Endothelial cell of umbilical vein (primary cell): Measurements from ENCODE around the gene SPINDOC. TPM values are rescaled to one million over a fixed set of nuclear protein-coding genes. Genes with fewer than 3 reads are reported as not detected.

Experiments
- BruUV-seq: library from RNA; stranded (reverse); fragments of 400-500 nt; replicated peaks from 2 replicates; lab custom pipeline; 2021; lab: Mats Ljungman, UMichigan
- CTCF ChIA-PET: fragments of 300-600, 350-600 bp; sonication (Branson Sonifier 250); formaldehyde crosslinking; loops from one replicate; lab custom pipeline; 2021; ENCODE audit warnings: antibody characterized with exemption, inconsistent platforms; lab: Charles Lee
- POLR2A ChIA-PET: fragments of 300-600, 350-600 bp; sonication (Branson Sonifier 250); formaldehyde crosslinking; loops from one replicate; lab custom pipeline; 2021; ENCODE audit warnings: antibody characterized with exemption, inconsistent platforms; lab: Charles Lee
- DNase-seq: peaks from one replicate; pipeline ENCODE4 v3.0.0-alpha.2; 2011; ENCODE audit warnings: low read depth, low spot score
- FAIRE-seq: peaks from 2 replicates; lab custom pipeline; 2011; peaks lifted over from hg19 to GRCh38; lab: Jason Lieb, UNC
- H2AFZ ChIP-seq: 2 replicates; pipeline ENCODE4 v1.6.0; 2012; ENCODE audit warnings: low read depth, low read length, control low read depth, inconsistent platforms
- H3K27ac ChIP-seq: 2 replicates; pipeline ENCODE4 v1.5.1; 2011; ENCODE audit warnings: low read depth, mild to moderate bottlenecking, control low read depth, low read length, moderate library complexity; ENCODE audit not compliant: insufficient read depth
- H3K27me3 ChIP-seq, 2 experiments: 2 replicates each; pipeline versions ENCODE4 v1.6.0 to v1.6.1; 2011; ENCODE audit warnings: low read length in 2 of 2, mixed read lengths in 1 of 2; ENCODE audit not compliant: control insufficient read depth in 2 of 2, insufficient read depth in 2 of 2
- H3K36me3 ChIP-seq, 2 experiments: 2 replicates in 1 of 2; 3 replicates in 1 of 2; pipeline ENCODE4 v1.5.1; 2011; ENCODE audit warnings: low read length in 2 of 2, mild to moderate bottlenecking in 1 of 2, moderate library complexity in 1 of 2; ENCODE audit not compliant: control insufficient read depth in 2 of 2, insufficient read depth in 2 of 2; ENCODE audit errors: extremely low read depth in 1 of 2
- H3K4me1 ChIP-seq: 3 replicates; pipeline ENCODE4 v1.5.1; 2011; ENCODE audit warnings: mild to moderate bottlenecking, low read length; ENCODE audit not compliant: control insufficient read depth, insufficient read depth; ENCODE audit errors: extremely low read depth
- H3K4me2 ChIP-seq: 2 replicates; pipeline ENCODE4 v1.6.1; 2011; ENCODE audit warnings: low read length, control low read depth, mixed read lengths; ENCODE audit not compliant: insufficient read depth
- H3K4me3 ChIP-seq, 3 experiments: fragments of 200-600 bp in 1 of 3; sonication (generic), shearing (Covaris generic) in 1 of 3; replicated peaks in 1 of 3; 2 replicates each; pipeline ENCODE4 v1.5.1; 2011 to 2016; ENCODE audit warnings: control low read depth in 3 of 3, low read length in 3 of 3, mild to moderate bottlenecking in 2 of 3, inconsistent platforms in 1 of 3, low read depth in 1 of 3, moderate library complexity in 1 of 3; ENCODE audit not compliant: insufficient read depth in 1 of 3
- H3K79me2 ChIP-seq: 2 replicates; pipeline ENCODE4 v1.6.0; 2012; ENCODE audit warnings: low read length, inconsistent platforms; ENCODE audit not compliant: control insufficient read depth, insufficient read depth
- H3K9ac ChIP-seq: replicated peaks from 2 replicates; pipeline ENCODE3; 2011; ENCODE audit warnings: low read length, control low read depth; ENCODE audit not compliant: insufficient read depth; ENCODE audit errors: extremely low read depth
- H3K9me1 ChIP-seq: replicated peaks from 3 replicates; pipeline ENCODE4 v1.6.0; 2011; ENCODE audit warnings: mild to moderate bottlenecking, low read length; ENCODE audit not compliant: control insufficient read depth, insufficient read depth; ENCODE audit errors: extremely low read depth
- H3K9me3 ChIP-seq: replicated peaks from 2 replicates; pipeline ENCODE4 v1.5.1; 2012; ENCODE audit warnings: low read length, inconsistent platforms; ENCODE audit not compliant: control insufficient read depth, insufficient read depth
- H4K20me1 ChIP-seq: replicated peaks from 2 replicates; pipeline ENCODE3; 2011; ENCODE audit warnings: mild to moderate bottlenecking, low read length; ENCODE audit not compliant: control insufficient read depth, insufficient read depth; ENCODE audit errors: extremely low read depth
- EZH2 ChIP-seq: IDR thresholded peaks from 2 replicates; pipeline ENCODE4 v1.6.1; 2012; ENCODE audit warnings: borderline replicate concordance, low read depth, mild to moderate bottlenecking, moderate library complexity, low read length, inconsistent platforms; ENCODE audit not compliant: severe bottlenecking
- FOS ChIP-seq: IDR thresholded peaks from 2 replicates; pipeline ENCODE4 v1.6.1; 2011; ENCODE audit warnings: mild to moderate bottlenecking, low read length, moderate library complexity, borderline replicate concordance; ENCODE audit not compliant: insufficient read depth
- GATA2 ChIP-seq: IDR thresholded peaks from 2 replicates; pipeline ENCODE4 v1.7.0; 2011; ENCODE audit warnings: low read depth, mild to moderate bottlenecking, moderate library complexity, mixed read lengths, low read length; ENCODE audit not compliant: insufficient read length, insufficient read depth
- JUN ChIP-seq: IDR thresholded peaks from 2 replicates; pipeline ENCODE4 v1.6.1; 2011; ENCODE audit warnings: borderline replicate concordance, low read depth; ENCODE audit not compliant: insufficient read length, insufficient read depth
- MYC ChIP-seq: IDR thresholded peaks from one replicate; pipeline ENCODE4 v1.6.1; 2011; ENCODE audit warnings: mild to moderate bottlenecking, low read depth, low read length
- POLR2A ChIP-seq: IDR thresholded peaks from 2 replicates; pipeline ENCODE4 v1.6.1; 2012; ENCODE audit warnings: low read depth, mild to moderate bottlenecking, control low read depth, low read length
- POLR2AphosphoS5 ChIP-seq: IDR thresholded peaks from 2 replicates; pipeline ENCODE4 v1.6.1; 2012; ENCODE audit warnings: low read depth, mild to moderate bottlenecking, control low read depth, low read length, moderate library complexity; ENCODE audit not compliant: insufficient read depth
- dilution Hi-C: fragments of 300-500 bp; cut with MboI; formaldehyde crosslinking; loops from one replicate; pipeline ENCODE4 v1.15.0; 2019; ENCODE audit warnings: low sequenced_read_pairs; ENCODE audit not compliant: extremely low pct_ligation_motif_present
- intact Hi-C: fragments of 100-400 bp; cut with micrococcal nuclease; formaldehyde crosslinking; loops from one replicate; pipeline ENCODE4 v1.10.0; 2022
- polyA plus RNA-seq, 4 experiments: library from polyadenylated mRNA; depleted of rRNA in 3 of 4; stranded (reverse) in 3 of 4; unstranded in 1 of 4; fragments of >200 nt; gene quantifications; 2 replicates each; pipeline versions ENCODE4 v1.2.1 to v1.2.3, GENCODE V29; 2011 to 2012; ENCODE audit warnings: missing spikeins in 1 of 4
- total RNA-seq: library from RNA; stranded (reverse); gene quantifications from 2 replicates; pipeline ENCODE4 v1.2.3, GENCODE V29; 2021
- TF ChIP-seq, protein P1 (sequence below): IDR thresholded peaks from 2 replicates; pipeline ENCODE4 v1.6.1; 2011; ENCODE audit not compliant: insufficient read depth, insufficient read length
- TF ChIP-seq, protein P2 (sequence below), 2 donors: IDR thresholded peaks; 1 replicate in 1 of 2; 2 replicates in 1 of 2; pipeline ENCODE4 v1.5.1; 2011; ENCODE audit warnings: low read length in 2 of 2, mild to moderate bottlenecking in 2 of 2, moderate library complexity in 2 of 2, control low read depth in 1 of 2, inconsistent platforms in 1 of 2, low read depth in 1 of 2; ENCODE audit not compliant: insufficient read depth in 1 of 2; ENCODE audit errors: extremely low read depth in 1 of 2

Gene SPINDOC
- total and polyA plus RNA-seq, 2 donors (not counting 3 experiments of a cell fraction or from before 2014, with no cell fraction given) = 29.4 to 54.5 TPM

GRCh38 chr11:63841554-63841953 is 28.3 kb downstream of the SPINDOC start:
- DNase-seq (peak; percentile 29), FAIRE-seq (no peak)
- Histone ChIP-seq H3K36me3 (peaks cover 0 to 3% of the 10 kb centered on the region in 2 experiments), H4K20me1 (peaks cover 6% of the 10 kb centered on the region), H2AFZ (no peak overlapping the region), H3K4me2 (peak overlapping the region; percentile 81), H3K27ac (no peak overlapping the region), H3K27me3 (no peaks in the 10 kb centered on the region), H3K9me3 (no peaks in the 10 kb centered on the region), H3K4me3 (peak overlapping the region in 1 of 3 experiments; percentile 70), H3K9ac (no peak overlapping the region), H3K79me2 (peaks cover 69% of the 10 kb centered on the region), H3K4me1 (peaks cover 26% of the 10 kb centered on the region), H3K9me1 (no peaks in the 10 kb centered on the region)
- BruUV-seq = no TSS peak
- ChIA-PET CTCF (interaction anchor here (0.7 to 16.7 kb wide), 3 partner anchors 12 to 104 kb away, joined by 3 to 264 read pairs (median 3); no protein-coding TSS in a partner anchor), POLR2A (interaction anchor here (0.6 kb wide), 1 partner anchor 20 kb away, joined by 6 read pairs; no protein-coding TSS in a partner anchor)
- intact Hi-C loops (no loop called here), dilution Hi-C loops (no loop called here)
- no peak for TF ChIP-seq GATA2
- TF ChIP-seq POLR2A = no peak
- TF ChIP-seq EZH2 = no peak
- TF ChIP-seq POLR2AphosphoS5 = no peak
- no peak for TF ChIP-seq FOS
- TF ChIP-seq MYC = no peak
- TF ChIP-seq, protein P1, sequence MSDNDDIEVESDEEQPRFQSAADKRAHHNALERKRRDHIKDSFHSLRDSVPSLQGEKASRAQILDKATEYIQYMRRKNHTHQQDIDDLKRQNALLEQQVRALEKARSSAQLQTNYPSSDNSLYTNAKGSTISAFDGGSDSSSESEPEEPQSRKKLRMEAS = no peak
- TF ChIP-seq JUN = no peak
- TF ChIP-seq, protein P2, sequence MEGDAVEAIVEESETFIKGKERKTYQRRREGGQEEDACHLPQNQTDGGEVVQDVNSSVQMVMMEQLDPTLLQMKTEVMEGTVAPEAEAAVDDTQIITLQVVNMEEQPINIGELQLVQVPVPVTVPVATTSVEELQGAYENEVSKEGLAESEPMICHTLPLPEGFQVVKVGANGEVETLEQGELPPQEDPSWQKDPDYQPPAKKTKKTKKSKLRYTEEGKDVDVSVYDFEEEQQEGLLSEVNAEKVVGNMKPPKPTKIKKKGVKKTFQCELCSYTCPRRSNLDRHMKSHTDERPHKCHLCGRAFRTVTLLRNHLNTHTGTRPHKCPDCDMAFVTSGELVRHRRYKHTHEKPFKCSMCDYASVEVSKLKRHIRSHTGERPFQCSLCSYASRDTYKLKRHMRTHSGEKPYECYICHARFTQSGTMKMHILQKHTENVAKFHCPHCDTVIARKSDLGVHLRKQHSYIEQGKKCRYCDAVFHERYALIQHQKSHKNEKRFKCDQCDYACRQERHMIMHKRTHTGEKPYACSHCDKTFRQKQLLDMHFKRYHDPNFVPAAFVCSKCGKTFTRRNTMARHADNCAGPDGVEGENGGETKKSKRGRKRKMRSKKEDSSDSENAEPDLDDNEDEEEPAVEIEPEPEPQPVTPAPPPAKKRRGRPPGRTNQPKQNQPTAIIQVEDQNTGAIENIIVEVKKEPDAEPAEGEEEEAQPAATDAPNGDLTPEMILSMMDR (IDR thresholded peaks at IDR 0.05; ENCODE audit: extremely low read depth in 1 of 2, insufficient read depth in 1 of 2, low read depth in 1 of 2, low read length in 2 of 2) = no peak
